ENCODE data around the gene SRCIN1.

Gene SRCIN1

GRCh38 chr17:38551121-38551520, 54.6 kb downstream of the SRCIN1 start:
- TF ChIP-seq, protein P1, sequence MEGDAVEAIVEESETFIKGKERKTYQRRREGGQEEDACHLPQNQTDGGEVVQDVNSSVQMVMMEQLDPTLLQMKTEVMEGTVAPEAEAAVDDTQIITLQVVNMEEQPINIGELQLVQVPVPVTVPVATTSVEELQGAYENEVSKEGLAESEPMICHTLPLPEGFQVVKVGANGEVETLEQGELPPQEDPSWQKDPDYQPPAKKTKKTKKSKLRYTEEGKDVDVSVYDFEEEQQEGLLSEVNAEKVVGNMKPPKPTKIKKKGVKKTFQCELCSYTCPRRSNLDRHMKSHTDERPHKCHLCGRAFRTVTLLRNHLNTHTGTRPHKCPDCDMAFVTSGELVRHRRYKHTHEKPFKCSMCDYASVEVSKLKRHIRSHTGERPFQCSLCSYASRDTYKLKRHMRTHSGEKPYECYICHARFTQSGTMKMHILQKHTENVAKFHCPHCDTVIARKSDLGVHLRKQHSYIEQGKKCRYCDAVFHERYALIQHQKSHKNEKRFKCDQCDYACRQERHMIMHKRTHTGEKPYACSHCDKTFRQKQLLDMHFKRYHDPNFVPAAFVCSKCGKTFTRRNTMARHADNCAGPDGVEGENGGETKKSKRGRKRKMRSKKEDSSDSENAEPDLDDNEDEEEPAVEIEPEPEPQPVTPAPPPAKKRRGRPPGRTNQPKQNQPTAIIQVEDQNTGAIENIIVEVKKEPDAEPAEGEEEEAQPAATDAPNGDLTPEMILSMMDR (conservative IDR thresholded peaks at IDR 0.05; ENCODE audit: control insufficient read depth, insufficient read depth, low read depth, low read length) = no peak
- H3K4me3 ChIP-seq (ENCODE audit: control insufficient read depth, low read depth, low read length) = no peak overlapping the region
- DNase-seq (ENCODE audit: low read depth) = no peak

DNA sequence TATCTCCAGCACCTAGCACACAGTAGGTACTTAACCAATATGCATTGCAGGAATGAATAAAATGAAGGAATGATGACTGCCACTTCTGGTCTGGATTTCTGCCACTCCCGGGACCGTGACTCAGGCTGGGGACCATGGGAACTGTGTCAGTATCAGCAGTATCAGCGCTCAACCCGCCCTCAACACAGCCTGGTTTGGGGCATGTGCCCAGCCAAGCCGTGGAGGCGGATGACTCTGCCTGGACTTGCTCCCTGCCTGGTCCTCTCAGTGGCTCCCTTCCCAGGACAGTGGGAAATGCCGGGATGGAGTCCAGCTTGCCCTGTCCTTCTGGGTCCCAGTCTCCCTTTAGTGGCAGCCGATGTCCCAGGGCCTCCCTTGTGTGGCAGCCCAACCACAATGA, 55.1 kb downstream of the SRCIN1 start:
- peak; percentile 78 for DNase-seq (ENCODE audit: low read depth)
- no peak overlapping the region for H3K4me3 ChIP-seq (ENCODE audit: control insufficient read depth, low read depth, low read length)
- TF ChIP-seq, protein P1 (conservative IDR thresholded peaks at IDR 0.05; ENCODE audit: control insufficient read depth, insufficient read depth, low read depth, low read length) = no peak

GRCh38 chr17:38549285-38549684, 56.5 kb downstream of the SRCIN1 start:
- no peak for DNase-seq (ENCODE audit: low read depth)
- TF ChIP-seq, protein P1 (conservative IDR thresholded peaks at IDR 0.05; ENCODE audit: control insufficient read depth, insufficient read depth, low read depth, low read length) = no peak
- no peak overlapping the region for H3K4me3 ChIP-seq (ENCODE audit: control insufficient read depth, low read depth, low read length)

DNA sequence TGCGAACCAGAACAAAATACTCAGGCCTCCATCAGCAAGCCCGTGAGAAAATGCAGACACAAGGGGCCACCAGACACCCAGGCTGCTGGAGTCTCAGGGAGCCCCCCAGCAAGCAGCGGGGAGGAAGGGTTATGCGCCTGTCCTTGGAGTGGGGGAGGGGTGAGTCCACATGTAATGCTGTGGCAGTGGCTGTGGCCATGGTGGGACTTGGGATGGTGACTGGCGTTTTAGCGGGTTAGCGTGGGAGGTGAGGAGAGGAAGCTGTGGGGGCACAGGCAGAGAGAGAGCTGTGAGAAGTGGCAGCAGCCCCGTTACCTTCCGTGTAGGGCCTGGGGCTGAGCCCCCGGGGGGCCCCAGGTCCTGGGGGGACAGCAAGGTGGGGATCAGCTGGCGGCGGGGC, 58.3 kb downstream of the SRCIN1 start:
- H3K4me3 ChIP-seq (ENCODE audit: control insufficient read depth, low read depth, low read length) = no peak overlapping the region
- TF ChIP-seq, protein P1 (conservative IDR thresholded peaks at IDR 0.05; ENCODE audit: control insufficient read depth, insufficient read depth, low read depth, low read length) = no peak

DNA sequence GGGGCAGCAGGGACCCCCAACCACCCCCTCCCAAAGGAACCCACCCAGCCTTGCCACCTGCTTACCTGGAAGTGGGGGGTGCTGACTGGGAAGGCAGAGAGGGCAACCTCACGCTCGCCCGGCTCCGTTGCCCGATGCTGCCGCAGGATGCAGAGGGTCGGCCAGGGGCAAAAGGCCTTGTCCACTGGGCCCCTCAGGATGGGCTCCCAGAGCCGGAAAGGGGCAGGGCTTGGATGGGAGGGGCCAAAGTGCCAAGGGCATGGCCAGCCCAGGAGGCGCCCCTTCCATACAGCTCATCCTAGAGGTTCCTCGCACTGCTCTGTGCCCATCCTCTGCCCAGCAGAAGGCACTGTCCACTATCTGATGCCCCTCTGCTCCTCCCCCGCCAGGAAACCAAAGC, 59.4 kb downstream of the SRCIN1 start:
- DNase-seq (ENCODE audit: low read depth) = no peak
- TF ChIP-seq, protein P1 (conservative IDR thresholded peaks at IDR 0.05; ENCODE audit: control insufficient read depth, insufficient read depth, low read depth, low read length) = no peak
- no peak overlapping the region for H3K4me3 ChIP-seq (ENCODE audit: control insufficient read depth, low read depth, low read length)

More for the DNA sequence above, 58.3 kb downstream of the SRCIN1 start:
- no peak for DNase-seq (ENCODE audit: low read depth)

DNA sequence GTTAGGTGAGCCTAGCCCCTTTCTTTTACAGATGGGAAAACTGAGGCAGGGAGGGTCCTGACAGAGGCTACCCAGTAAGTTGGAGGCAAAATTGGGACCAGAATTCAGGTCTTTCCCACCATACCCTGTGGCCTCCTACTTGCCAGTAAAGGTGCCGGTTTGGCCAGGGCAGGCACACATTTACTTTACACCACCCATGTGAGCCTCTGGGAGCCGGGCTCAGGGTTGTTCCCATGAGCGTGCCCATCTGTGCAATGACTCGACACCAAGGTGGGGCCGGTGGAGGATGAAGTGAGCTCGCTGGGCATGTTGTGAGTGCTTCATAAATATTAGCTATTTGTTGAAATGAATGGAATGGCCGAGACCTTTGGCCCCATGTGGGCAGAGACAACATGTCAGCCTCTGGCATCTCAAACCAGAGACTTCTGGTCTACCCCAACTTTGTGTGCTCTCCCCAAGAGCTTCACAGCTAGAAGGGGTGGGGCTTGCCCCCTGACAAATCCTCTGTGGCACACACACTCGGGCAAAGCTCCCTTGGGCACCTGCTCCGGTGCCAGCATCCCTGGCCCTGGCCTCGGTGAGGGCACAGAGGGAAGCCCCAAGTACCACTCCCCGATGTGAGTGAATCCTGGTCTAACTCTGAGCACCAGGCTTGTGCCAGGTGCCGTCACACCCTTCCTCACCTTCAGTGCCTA, 60.1 kb downstream of the SRCIN1 start:
- no peak for DNase-seq (ENCODE audit: low read depth)
- TF ChIP-seq, protein P1 (conservative IDR thresholded peaks at IDR 0.05; ENCODE audit: control insufficient read depth, insufficient read depth, low read depth, low read length) = no peak

DNA sequence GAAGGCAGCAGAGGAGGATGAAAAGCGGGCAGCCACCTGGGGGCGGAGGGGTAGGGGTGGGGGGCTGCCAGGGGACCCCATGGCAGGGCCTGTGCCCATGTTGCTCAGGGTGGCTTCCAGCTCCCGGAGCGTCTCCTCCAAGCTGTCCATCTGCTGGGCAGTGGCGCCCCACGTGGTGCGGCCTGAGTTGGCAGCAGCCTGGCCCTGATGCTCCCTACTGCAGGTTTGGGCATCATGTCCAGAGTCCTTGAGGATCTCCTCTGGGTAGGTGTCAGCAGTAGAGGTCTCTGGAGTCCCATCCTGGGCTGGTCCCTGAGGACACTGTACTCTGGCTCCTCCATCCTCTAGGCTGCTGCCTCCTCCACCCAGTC, 60.9 kb downstream of the SRCIN1 start:
- no peak overlapping the region for H3K4me3 ChIP-seq (ENCODE audit: control insufficient read depth, low read depth, low read length)
- TF ChIP-seq, protein P1 (conservative IDR thresholded peaks at IDR 0.05; ENCODE audit: control insufficient read depth, insufficient read depth, low read depth, low read length) = no peak
- DNase-seq (ENCODE audit: low read depth) = no peak

More for the DNA sequence above, 60.1 kb downstream of the SRCIN1 start:
- H3K4me3 ChIP-seq (ENCODE audit: control insufficient read depth, low read depth, low read length) = no peak overlapping the region
